OCI-LY1 (cell line): ENCODE data around the gene PTPDC1.

Experiments
- H2AFZ ChIP-seq: fragments of 200-600 bp; sonication (generic), shearing (Covaris generic); 2 replicates; pipeline ENCODE4 v1.6.0; 2014; ENCODE audit warnings: antibody characterized with exemption, mild to moderate bottlenecking, low read length
- H3F3A ChIP-seq: fragments of 200-600 bp; sonication (generic), shearing (Covaris generic); 2 replicates; pipeline ENCODE4 v1.6.0; 2014; ENCODE audit warnings: mild to moderate bottlenecking, antibody characterized with exemption, low read length, moderate library complexity; ENCODE audit not compliant: insufficient read depth
- H3K27ac ChIP-seq: fragments of 200-600 bp; sonication (generic); 2 replicates; pipeline ENCODE4 v1.5.1; 2014; ENCODE audit warnings: low read length, mixed run types, mild to moderate bottlenecking, low read depth; ENCODE audit not compliant: poor library complexity, severe bottlenecking
- H3K27me3 ChIP-seq: fragments of 200-600 bp; sonication (generic); 2 replicates; pipeline ENCODE4 v1.6.0; 2014; ENCODE audit warnings: antibody characterized with exemption, mild to moderate bottlenecking, low read length, moderate library complexity; ENCODE audit not compliant: insufficient read depth
- H3K36me3 ChIP-seq: fragments of 200-600 bp; sonication (generic); 2 replicates; pipeline ENCODE4 v1.6.1; 2014; ENCODE audit warnings: mild to moderate bottlenecking, antibody characterized with exemption, low read length, moderate library complexity, mixed read lengths; ENCODE audit not compliant: insufficient read depth
- H3K4me1 ChIP-seq: fragments of 200-600 bp; sonication (generic); 2 replicates; pipeline ENCODE4 v1.5.1; 2014; ENCODE audit warnings: mild to moderate bottlenecking, low read length, moderate library complexity; ENCODE audit not compliant: insufficient read depth, severe bottlenecking
- H3K4me2 ChIP-seq: fragments of 200-600 bp; sonication (generic), shearing (Covaris generic); 2 replicates; pipeline ENCODE4 v1.6.1; 2014; ENCODE audit warnings: low read length
- H3K4me3 ChIP-seq: fragments of 200-600 bp; sonication (generic); 2 replicates; pipeline ENCODE4 v1.5.1; 2014; ENCODE audit warnings: low read length, low read depth, mild to moderate bottlenecking, mixed read lengths; ENCODE audit not compliant: poor library complexity, severe bottlenecking
- H3K79me2 ChIP-seq: fragments of 200-600 bp; shearing (Covaris generic); 2 replicates; pipeline ENCODE4 v1.6.1; 2016; ENCODE audit warnings: mixed run types, low read length, mixed read lengths; ENCODE audit not compliant: insufficient read depth
- H3K9ac ChIP-seq: fragments of 200-600 bp; sonication (generic), shearing (Covaris generic); 2 replicates; pipeline ENCODE4 v1.6.1; 2014; ENCODE audit warnings: mild to moderate bottlenecking, low read length, mixed read lengths
- H3K9me2 ChIP-seq: fragments of 200-600 bp; sonication (generic), shearing (Covaris generic); 2 replicates; pipeline ENCODE4 v1.6.1; 2014; ENCODE audit warnings: low read depth, mild to moderate bottlenecking, low read length, mixed read lengths
- H3K9me3 ChIP-seq: fragments of 200-600 bp; shearing (Covaris generic); 2 replicates; pipeline ENCODE4 v1.6.1; 2014; ENCODE audit warnings: low read length, mixed read lengths
- H4K20me1 ChIP-seq: fragments of 200-600 bp; sonication (generic), shearing (Covaris generic); 2 replicates; pipeline ENCODE4 v1.6.0; 2016; ENCODE audit warnings: mild to moderate bottlenecking, low read length; ENCODE audit not compliant: insufficient read depth
- EZH2 ChIP-seq: fragments of 200-600 bp; sonication (generic), shearing (Covaris generic); IDR thresholded peaks from 2 replicates; pipeline ENCODE4 v1.8.0; 2017; ENCODE audit warnings: borderline replicate concordance, mixed run types, mild to moderate bottlenecking, antibody characterized with exemption, low read length, moderate library complexity, mixed read lengths
- TF ChIP-seq, protein P1 (sequence below): fragments of 200-600 bp; sonication (generic), shearing (Covaris generic); IDR thresholded peaks from 2 replicates; pipeline ENCODE4 v1.5.1; 2017; ENCODE audit warnings: mild to moderate bottlenecking, antibody characterized with exemption, low read length, moderate library complexity, mixed read lengths

Gene PTPDC1

DNA sequence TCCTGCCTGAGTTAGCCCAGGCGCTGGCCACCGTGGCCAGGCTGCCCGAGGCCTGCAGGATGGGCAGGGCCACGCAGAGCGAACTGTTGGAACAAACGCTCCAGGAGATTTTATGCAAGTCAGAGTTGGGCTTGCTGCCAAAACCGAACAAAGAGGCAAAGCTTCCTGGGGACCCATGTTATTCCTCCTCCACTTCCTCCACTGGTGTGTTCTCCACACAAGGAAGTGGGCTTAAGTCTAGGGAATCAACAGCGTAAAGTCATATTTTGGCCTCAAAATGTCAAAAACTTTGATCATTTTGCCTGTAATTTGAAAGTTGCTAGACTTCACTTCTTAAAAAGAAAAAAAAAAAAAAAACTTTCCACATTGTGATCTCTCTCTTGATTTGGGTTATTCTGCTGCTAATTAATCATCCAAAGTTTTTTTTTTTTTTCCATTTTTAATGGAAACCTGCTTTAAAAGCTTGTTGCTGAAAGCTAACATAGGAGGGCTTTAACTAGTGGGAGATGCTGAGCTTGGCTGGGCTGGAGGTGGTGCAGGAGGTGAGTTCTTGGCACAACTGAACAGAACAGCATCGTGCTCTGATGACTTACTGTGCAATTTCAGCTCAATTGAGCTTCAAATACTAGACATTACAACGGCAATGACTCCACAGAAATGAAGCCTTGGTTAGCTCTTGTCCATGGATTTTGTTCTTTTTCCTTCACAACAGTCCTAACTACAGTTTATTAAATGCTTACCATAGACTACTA is 73.0 kb downstream of the PTPDC1 start:
- Histone ChIP-seq H3K27me3 (peaks cover 8% of the 10 kb centered on the region), H3K27ac (no peak overlapping the region), H3F3A (no peaks in the 10 kb centered on the region), H3K36me3 (no peaks in the 10 kb centered on the region), H3K79me2 (no peaks in the 10 kb centered on the region), H3K9ac (no peak overlapping the region), H3K9me2 (no peaks in the 10 kb centered on the region), H3K4me3 (no peak overlapping the region), H2AFZ (no peak overlapping the region), H3K9me3 (no peaks in the 10 kb centered on the region), H3K4me1 (no peaks in the 10 kb centered on the region), H3K4me2 (no peak overlapping the region), H4K20me1 (no peaks in the 10 kb centered on the region)
- no peak for TF ChIP-seq EZH2
- TF ChIP-seq, protein P1, sequence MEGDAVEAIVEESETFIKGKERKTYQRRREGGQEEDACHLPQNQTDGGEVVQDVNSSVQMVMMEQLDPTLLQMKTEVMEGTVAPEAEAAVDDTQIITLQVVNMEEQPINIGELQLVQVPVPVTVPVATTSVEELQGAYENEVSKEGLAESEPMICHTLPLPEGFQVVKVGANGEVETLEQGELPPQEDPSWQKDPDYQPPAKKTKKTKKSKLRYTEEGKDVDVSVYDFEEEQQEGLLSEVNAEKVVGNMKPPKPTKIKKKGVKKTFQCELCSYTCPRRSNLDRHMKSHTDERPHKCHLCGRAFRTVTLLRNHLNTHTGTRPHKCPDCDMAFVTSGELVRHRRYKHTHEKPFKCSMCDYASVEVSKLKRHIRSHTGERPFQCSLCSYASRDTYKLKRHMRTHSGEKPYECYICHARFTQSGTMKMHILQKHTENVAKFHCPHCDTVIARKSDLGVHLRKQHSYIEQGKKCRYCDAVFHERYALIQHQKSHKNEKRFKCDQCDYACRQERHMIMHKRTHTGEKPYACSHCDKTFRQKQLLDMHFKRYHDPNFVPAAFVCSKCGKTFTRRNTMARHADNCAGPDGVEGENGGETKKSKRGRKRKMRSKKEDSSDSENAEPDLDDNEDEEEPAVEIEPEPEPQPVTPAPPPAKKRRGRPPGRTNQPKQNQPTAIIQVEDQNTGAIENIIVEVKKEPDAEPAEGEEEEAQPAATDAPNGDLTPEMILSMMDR, result no peak
